Activated CD8-positive, alpha-beta memory T cell treated with anti-CD3 and anti-CD28 coated beads, Interleukin-2, amount 50 U/mL, for 1 hour (primary cell): ENCODE results near the gene PHACTR4.
"Not testable (repeated sequence)": the region's sequence is repeated elsewhere in the genome, so short reads cannot be mapped to it uniquely, and the experiment has no call there.

Experiments
- DNase-seq: peaks from one replicate; pipeline ENCODE4 v3.0.0-alpha.2; 2020; ENCODE audit errors: extremely low read depth

The PHACTR4 gene

DNA sequence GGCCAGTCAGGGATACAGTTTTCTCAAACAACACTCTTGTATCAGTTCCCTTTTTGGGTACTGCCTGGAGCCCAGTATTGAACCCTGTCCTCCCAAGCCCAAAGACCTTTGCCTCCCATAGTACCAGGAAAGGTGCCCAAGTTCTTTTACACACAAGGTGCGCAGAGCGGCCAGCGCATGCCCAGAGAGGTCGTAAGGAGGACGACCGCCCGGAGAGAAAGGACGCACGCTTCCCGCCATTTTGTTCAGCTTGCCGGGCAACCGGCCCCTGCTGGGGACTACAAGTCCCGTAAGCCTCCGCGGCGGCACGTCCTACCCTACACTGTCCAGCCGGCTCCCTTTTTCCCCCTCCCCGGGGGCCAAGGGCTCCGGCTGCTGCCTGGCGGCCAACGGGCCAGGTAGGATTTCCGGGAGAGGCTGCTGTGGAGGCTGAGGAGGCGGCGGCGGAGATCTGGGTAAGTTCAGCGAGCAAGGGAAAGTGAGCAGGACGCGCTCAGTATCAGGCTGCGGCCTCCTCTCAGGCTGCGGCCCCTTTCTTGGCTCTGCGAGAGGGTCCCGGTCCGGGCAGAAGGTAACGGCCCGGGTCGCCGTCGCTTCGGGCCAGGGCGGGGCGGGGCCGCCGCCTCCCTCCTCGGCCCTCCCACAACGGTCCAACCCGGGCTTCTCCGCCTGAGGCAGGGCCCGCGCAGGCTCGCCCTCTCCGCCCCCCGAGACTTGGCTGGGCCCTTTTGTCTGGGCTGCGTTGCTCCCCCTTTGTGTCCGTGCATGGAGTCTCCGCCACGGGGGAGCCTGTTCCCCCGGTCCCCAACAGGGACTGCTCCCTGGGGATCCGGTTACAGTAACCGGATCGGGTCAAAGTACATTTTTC lies at the start of gene PHACTR4:
PHACTR4 (plus strand) TSS at position 370 of the 868 bp plus-strand sequence. CDS start 37,708 bp downstream, outside the sequence.
- peak; percentile 45 for DNase-seq

DNA sequence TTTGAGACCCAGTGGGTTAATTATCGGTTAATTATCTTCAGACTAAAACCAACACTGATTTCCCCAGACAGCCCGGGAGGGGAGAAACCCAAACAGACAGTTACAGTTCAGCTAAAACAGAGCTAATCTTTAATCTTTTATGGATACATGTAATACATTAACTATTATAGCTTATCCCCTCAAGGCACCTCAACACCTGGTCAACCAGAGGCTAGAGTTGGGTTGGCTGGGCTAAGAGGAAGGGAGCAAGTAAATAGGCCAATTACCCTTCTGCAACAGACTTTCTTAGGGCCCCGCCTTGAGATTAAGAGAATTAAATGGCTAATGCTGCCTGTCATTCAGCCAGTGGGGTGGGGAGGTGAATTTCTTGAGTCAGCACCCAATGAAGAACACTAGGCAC lies 47.3 kb upstream of the PHACTR4 start:
- no peak for DNase-seq

DNA sequence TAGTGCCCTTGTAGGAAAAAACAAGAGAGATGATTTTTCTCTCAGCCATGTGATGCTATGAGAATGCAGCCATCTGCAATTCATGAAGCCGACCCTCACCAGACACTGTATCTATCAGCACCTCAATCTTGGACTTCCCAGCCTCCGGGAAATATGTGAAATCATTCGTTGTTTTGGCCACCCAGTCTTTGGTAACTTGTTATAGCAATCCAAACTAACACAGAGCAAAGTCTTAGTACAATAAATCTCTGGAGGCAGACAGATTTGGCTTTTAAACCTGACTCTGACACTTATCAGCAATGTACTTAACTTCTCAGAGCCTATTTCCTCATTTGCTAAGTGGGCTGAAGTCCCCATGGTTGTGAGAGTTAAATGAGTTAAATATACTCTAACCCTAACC lies 45.8 kb upstream of the PHACTR4 start:
- no peak for DNase-seq

DNA sequence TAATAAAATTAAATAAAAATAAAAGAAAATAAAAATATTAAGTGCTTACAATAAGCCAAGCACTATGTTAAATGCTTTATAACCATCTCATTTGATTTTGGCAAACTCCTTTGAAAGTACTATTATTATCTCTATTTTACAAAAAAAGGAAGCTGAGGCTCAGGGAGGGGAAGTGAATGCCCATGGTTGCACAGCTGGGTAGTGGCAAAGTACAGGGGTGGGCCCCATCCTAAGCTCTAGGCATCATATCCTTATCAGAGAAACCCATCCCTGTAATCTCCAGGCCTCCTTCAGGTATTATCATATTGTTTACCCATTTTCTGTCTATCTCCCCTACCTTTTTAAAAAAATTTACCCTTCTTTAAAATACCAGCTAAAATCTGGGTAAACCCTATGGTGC lies 43.0 kb upstream of the PHACTR4 start:
- DNase-seq: no peak

DNA sequence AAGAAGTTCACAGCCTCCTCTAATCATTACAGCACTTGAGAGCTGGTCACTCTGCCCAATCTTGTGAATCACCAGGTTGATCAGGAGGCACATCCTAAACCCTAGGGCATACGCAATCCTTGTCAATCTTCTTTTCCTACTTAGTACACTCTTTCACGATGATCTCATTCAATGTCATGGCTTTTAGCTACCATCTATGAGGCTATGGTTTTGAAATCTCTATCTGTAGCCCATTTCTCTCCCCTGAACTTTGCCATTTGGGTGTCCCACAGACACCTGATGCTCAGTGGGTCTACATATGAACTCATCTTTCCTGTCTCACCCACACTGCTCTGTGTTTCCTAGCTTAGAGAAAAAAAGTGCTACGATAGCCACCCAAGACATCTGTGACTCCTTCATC lies 42.6 kb upstream of the PHACTR4 start:
- DNase-seq: no peak

DNA sequence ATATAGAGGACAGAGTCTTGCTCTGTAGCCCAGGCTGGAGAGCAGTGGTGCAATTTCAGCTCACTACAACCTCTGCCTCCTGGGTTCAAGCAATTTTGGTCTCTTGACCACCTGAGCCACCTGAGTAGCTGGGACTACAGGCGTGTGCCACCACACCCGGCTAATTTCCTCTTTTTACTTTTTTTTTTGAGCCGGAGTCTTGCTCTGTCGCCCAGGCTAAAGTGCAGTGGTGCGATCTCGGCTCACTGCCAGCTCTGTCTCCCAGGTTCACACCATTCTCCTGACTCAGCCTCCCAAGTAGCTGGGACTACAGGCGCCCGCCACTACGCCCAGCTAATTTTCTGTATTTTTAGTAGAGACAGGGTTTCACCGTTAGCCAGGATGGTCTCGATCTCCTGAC lies 42.1 kb upstream of the PHACTR4 start:
- DNase-seq: not testable (repeated sequence)

DNA sequence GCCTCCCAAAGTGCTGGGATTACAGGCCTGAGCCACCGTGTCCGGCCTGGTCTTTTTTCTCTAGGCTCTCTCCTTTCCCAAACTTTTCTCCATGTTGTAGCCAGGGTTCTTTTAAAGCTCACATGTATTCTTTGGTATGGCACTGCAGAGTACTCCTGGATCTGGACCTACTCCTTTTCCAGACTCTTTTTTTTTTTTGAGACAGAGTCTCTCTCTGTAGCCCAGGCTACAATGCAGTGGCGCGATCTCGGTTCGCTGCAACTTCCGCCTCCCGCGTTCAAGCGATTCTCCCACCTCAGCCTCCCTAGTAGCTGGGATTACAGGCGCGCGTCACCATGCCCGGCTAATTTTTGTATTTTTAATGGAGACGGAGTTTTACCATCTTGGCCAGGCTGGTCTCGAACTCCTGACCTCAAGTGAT lies 41.3 kb upstream of the PHACTR4 start:
- DNase-seq: no peak

DNA sequence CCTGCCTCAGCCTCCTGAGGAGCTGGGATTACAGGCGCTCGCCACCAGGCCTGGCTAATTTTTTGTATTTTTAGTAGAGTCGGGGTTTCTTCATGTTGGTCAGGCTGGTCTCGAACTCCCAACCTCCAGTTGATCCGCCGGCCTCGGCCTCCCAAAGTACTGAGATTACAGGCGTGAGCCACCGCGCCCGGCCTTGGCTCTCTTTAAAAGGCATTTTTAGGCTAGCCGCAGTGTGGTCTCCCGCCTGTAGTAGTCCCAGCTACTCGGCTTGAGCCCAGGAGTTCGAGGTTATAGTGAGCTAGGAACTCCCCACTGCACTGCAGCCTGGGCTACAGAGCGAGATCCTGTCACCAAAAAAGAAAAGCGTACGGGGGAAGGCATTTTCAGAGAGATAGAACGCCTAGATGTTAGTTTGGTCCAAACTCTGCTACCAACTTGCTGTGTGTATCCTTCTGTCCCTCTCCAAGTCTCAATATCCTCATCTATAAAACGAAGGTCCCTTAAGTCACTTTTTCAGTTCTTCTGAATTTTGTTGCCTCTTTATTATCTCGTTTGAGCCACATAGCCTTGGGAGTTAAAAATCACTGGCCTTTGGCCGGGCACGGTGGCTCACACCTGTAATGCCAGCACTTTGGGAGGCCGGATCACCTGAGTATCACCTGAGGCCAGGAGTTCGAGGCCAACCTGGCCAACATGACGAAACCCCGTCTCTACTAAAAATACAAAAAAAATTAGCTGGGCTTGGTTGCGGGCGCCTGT lies 40.0 kb upstream of the PHACTR4 start:
- DNase-seq: peak; percentile 7

DNA sequence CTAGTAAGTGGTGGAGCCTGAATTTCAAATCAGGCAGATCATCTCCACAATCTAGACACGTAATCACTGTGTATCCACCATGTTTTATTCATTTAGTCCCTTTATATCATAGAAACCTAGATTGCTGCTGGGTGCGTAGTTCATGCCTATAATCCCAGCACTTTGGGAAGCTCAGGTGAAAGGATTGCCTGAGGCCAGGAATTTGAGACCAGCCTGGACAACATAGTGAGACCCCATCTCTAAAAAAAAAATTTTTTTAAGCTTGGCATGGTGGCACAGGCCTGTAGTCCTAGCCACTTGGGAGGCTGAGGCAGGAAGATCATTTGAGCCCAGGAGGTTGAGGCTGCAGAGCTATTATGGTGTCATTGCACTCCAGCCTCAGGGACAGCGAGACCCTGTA lies 30.6 kb upstream of the PHACTR4 start:
- no peak for DNase-seq

DNA sequence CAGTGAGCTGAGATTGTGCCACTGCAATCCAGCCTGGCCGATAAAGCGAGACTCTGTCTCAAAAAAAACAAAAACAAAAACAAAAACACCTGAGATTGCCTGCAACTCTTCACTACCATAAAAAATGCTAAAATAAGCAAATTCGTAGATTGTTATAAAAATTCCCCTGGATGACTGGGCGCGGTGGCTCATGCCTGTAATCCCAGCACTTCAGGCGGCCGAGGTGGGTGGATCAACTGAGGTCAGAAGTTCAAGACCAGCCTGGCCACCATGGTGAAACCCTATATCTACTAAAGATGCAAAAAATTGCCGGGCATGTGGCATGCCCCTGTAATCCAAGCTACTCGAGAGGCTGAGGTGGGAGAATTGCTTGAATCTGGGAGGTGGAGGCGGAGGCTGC lies 30.0 kb upstream of the PHACTR4 start:
- DNase-seq: no peak

DNA sequence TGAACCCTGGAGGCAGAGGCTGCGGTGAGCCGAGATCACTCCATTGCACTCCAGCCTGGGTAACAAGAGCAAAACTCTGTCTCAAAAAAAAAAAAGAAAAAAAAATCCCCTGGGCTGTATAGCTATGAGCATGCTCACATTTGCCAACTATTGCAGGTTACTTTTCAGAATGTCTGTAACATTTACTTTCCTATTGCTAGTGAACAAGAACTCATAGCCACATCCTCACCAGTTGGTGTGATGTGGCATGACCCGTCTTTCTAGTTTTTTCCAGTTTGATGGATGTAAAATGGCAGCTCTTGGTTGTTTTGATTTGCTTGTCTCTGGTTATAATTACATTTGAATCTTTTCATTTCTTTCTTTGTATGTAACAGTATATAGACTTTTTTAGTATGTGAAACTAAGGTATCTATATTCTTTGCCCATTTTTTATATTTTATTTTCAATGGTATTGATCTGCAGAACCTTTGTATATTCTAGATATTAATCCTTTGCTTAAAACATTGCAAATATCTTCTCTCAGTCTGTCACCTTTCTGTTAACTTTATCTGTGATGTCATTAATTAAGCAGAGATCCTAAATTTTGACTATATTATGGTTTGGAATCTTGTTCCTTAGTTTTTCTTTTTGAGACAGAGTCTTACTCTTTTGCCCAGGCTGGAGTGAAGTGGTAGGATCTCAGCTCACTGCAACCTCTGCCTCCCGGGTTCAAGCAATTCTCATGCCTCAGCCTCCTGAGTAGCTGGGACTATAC lies 29.1 kb upstream of the PHACTR4 start:
- DNase-seq: no peak

DNA sequence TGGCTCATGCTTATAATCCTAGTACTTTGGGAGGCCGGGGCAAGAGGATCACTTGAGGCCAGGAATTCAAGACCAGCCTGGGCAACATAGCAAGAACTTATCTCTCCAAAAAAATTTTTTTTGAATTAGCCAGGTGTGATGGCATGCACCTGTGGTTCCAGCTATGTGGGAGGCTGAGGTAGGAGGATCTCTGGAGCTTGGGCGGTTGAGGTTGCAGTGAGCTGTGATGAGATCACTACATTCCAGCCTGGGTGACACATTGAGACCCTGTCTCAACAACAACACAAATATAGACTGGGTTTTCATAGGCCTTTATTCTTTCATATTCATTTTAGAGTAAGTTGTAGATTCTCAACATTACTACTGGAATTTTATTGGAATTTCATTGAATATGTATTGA lies 27.9 kb upstream of the PHACTR4 start:
- DNase-seq: no peak

DNA sequence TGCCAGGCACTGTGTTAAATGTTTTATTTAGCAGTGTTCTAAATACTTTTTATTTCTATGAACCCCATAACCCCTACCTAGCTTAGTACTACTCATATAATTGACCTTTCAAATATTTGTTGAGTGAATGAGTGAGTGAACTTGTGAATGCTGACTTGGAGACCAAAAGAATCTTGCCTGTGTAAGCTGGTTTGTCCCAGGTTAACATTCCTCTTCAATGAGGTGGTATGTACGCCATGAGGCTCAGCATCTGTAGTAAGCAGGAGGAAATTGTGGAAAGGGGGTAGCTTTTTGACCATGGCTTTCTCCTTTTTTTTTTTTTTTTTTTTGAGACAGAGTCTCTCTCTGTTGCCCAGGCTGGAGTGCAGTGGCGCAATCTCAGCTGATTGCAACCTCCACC lies 26.1 kb upstream of the PHACTR4 start:
- DNase-seq: no peak

DNA sequence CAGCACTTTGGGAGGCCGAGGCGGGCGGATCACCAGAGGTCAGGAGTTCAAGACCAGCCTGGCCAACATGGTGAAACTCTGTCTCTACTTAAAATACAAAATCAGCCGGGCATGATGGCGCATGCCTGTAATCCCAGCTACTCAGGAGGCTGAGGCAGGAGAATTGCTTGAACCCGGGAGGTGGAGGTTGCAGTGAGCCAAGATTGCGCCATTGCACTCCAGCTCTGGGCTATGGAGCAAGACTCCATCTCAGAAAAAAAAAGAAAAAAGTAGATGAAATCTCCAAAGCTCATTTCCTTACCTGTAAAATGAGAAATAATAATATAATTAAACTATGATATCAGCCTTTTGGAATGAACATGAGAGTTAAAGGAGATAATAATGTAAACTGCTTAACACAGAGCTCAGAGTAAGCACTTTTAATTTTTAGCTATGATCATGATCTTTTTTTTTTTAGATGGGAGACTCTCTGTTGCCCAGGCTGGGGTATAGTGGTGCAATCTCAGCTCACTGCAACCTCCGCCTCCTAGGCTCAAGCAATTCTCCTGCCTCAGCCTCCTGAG lies 16.2 kb upstream of the PHACTR4 start:
- DNase-seq: not testable (repeated sequence)

DNA sequence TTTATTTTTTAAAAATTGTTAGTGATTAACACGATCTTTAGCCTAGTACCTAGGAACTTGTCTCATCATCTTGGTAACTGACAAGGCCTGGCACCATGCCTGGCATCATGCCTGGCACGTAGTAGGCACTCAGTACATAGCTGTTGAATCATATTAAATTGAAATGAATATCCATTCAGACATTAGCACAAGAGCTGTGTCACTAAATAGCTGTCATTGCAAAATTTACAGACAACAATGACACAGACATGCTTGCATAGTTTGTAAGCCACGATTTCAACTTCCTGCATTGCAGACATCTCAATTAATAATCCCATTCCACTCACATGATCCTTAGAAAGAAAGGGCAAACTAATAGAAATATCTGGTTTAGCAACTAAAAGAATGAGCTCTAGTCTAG lies 15.4 kb upstream of the PHACTR4 start:
- DNase-seq: no peak

DNA sequence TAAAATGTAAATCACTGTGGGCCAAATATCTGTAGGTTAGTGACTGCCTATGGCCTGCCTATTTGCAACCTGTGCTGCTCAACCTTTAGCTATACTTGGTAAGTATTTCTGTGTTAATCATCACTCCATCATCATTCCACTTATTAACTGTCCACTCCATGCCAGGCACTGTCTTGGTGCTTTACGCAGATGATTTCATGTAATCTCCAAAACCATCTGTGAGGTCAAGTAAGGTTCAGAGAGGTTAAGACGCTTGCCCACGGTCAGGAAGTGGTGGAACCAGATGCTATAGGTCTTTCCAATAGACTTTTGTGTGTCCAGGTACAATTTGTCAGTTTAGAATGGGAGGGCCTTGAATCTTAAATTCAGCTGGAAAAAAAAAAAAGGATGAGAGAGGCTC lies 10.8 kb upstream of the PHACTR4 start:
- no peak for DNase-seq

DNA sequence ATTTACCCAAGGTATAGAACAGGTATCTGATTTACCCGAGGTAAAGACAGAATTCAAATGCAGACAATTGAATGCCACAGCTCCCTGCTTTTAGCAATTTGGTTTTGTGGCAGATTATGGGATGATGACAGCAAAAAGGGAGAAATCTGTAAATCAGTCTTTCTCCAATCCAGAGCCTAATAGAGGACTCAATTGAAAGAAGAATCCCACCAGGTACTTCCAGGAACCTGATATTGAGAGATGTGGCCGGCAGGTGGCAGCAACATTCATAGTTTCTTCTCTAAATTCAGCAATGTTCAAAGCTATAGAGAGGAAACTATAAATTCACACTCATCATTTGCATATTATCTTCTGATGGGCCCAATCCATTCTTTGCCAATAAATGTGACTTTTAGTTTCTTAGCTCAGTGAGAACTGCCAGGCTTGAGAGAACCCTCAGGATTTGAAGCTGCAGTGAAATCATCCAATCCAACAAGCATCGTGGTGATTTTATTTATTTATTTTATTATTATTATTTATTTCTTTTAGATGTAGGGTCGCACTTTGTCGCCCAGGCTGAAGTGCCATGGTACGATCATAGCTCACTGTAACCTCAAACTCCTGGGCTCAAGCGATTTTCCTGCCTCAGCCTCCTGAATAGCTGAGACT lies 9.8 kb upstream of the PHACTR4 start:
- peak; percentile 24 for DNase-seq

DNA sequence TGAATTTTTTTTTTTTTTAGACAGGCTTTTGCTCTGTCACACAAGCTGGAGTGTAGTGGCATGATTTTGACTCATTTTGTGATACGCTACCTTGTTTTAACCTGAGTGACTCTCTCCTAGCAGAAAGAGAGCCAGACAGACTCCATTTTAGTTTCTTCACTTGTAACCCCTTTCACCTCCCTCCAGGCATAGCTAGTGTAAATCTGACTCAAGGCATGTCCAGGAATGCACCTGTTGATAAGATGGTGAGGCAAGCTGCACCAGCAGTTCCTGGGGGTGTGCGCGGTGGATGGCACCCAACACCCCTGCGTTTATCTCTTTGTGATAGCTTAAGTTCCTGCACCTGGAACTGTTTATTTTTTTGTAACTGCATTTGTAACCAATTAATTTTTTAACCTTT lies 4.7 kb upstream of the PHACTR4 start:
- no peak for DNase-seq

DNA sequence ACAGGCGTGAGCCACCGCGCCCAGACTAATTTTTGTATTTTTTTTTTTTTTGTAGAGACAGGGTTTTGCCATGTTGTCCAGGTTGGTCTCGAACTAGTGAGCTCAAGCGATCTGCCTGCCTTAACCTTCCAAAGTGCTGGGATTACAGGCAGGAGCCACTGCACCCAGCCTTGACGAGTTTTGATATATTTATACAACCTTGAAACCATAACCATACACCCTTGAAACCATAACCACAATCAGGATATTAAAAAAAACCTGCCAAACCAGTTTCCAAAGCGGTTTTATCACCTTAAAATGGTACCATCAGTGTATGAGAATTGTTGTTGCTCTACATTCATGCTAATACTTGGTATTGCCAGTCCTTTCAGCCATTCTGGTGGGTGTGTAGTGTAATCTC lies 3.7 kb upstream of the PHACTR4 start:
- no peak for DNase-seq

DNA sequence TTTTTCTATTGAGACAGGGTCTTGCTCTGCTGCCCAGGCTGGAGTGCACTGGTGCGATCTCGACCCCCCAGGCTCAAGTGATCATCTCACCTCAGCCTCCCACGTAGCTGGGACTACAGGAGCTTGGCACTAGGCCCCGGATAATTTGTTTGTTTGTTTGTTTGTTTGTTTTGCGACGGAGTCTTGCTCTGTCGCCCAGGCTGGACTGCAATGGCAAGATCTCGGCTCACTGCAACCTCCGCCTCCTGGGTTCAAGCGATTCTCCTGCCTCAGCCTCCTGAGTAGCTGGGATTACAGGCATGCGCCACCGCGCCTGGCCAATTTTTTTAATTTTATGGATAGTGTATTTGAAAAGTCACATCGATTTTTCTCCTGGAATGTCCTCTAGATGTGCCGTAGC lies 932 bp upstream of the PHACTR4 start:
- not testable (repeated sequence) for DNase-seq

DNA sequence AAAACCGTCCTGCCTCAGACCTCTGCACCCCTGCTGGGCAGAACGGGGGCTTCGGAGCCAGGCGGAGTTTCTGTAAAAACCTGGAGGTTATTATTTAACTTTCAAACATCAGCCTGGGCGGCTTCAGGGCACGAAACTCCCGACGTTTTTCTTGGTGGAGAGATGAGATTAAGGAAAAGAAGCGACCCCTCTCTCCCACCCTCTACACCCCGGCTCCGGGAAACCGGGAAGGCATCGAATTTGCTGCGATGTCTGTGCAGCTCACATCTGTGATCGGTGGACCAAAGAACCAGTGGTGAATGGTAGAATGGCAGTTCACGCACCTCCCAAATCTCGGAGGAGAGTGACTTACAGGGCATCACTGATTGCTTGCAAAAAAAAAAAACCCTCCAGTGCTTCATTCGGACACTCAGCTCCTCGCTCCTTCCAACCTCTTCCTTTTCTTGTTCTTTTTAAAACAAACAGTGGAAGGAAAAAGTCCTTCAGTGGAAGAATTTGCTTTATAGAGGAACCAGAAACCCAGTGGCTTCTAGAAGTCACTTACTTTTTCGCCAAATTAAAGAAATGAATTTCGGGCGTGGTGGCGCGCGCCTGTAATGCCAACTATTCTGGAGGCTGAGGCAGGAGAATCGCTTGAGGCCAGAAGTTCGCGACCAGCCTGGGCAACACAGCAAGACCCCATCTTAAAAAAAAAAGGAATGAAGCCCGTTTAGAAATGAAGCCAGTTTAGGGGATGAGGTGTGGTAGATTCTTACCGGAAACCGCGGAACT lies 884 bp downstream of the PHACTR4 start:
- DNase-seq: no peak
